ENCODE data around the gene PAMR1. TPM values are rescaled to one million over a fixed set of nuclear protein-coding genes. Genes with fewer than 3 reads are reported as not detected.

The PAMR1 gene
- total and polyA plus RNA-seq, 7 donors = 0.92 to 26.5 (median 7.8) TPM

- Histone ChIP-seq H3K4me1 (no peaks in the 10 kb centered on the region), H3K9me3 (no peaks in the 10 kb centered on the region), H3K4me3 (no peak overlapping the region), H3K27ac (no peak overlapping the region), H3K36me3 (no peaks in the 10 kb centered on the region), H3K27me3 (no peaks in the 10 kb centered on the region)
- 66 to 76% methylated on average over 1 of the region's 1 CpG for WGBS, 2 donors
- no peak for DNase-seq
- TF ChIP-seq POLR2A (IDR thresholded peaks at IDR 0.05) (no peak), CTCF (IDR thresholded peaks at IDR 0.05) (no peak), POLR2AphosphoS5 (IDR thresholded peaks at IDR 0.05) (no peak), EP300 (IDR thresholded peaks at IDR 0.05) (no peak)
- intact Hi-C loops (cut with DNase I) = no loop called here
Measured at GRCh38 chr11:35398881-35399280, 126.5 kb downstream of the PAMR1 start.

- no peak for DNase-seq
- no peak for TF ChIP-seq POLR2AphosphoS5 (IDR thresholded peaks at IDR 0.05)
- no peak for TF ChIP-seq CTCF (IDR thresholded peaks at IDR 0.05)
- TF ChIP-seq EP300 (IDR thresholded peaks at IDR 0.05) = no peak
- TF ChIP-seq POLR2A (IDR thresholded peaks at IDR 0.05) = no peak
- Histone ChIP-seq H3K27ac (no peak overlapping the region), H3K4me1 (peaks cover 0 to 17% (median 7%) of the 10 kb centered on the region in 4 donors), H3K36me3 (no peaks in the 10 kb centered on the region), H3K4me3 (no peak overlapping the region), H3K9me3 (no peaks in the 10 kb centered on the region), H3K27me3 (no peaks in the 10 kb centered on the region)
- 90% methylated on average over 5 of the region's 5 CpGs for WGBS, 2 donors
- intact Hi-C loops (cut with DNase I) = loop anchor here (5.0 kb wide), 1 partner anchor 88 kb away; no protein-coding TSS in a partner anchor
Measured at GRCh38 chr11:35394941-35395340, 130.5 kb downstream of the PAMR1 start.

- TF ChIP-seq POLR2A (IDR thresholded peaks at IDR 0.05) = no peak
- no peak for TF ChIP-seq EP300 (IDR thresholded peaks at IDR 0.05)
- TF ChIP-seq POLR2AphosphoS5 (IDR thresholded peaks at IDR 0.05) = no peak
- TF ChIP-seq CTCF (IDR thresholded peaks at IDR 0.05) = no peak
- intact Hi-C loops (cut with DNase I) = loop anchor here (2.0 to 5.0 kb wide), 3 partner anchors 86 to 808 kb away; no protein-coding TSS in a partner anchor
- 65 to 67% methylated on average over 4 of the region's 4 CpGs for WGBS, 2 donors
Measured at GRCh38 chr11:35393098-35393497, 132.3 kb downstream of the PAMR1 start.

GRCh38 chr11:35391922-35392688, 133.3 kb downstream of the PAMR1 start:
- DNase-seq = peak; percentile 85
- Histone ChIP-seq H3K27ac (no peak overlapping the region), H3K4me1 (peaks cover 0 to 17% (median 7%) of the 10 kb centered on the region in 4 donors), H3K27me3 (no peaks in the 10 kb centered on the region), H3K9me3 (no peaks in the 10 kb centered on the region), H3K36me3 (no peaks in the 10 kb centered on the region), H3K4me3 (peak overlapping the region in 2 of 4 donors; percentile 15 to 36)
- WGBS, 2 donors = 16 to 24% methylated on average over 13 of the region's 13 CpGs
- intact Hi-C loops (cut with DNase I) = loop anchor here (1.0 to 5.0 kb wide), 4 partner anchors 85 to 807 kb away; no protein-coding TSS in a partner anchor
- TF ChIP-seq POLR2AphosphoS5 (IDR thresholded peaks at IDR 0.05) (no peak), EP300 (IDR thresholded peaks at IDR 0.05) (peak in 1 of 4 donors; percentile 11), POLR2A (IDR thresholded peaks at IDR 0.05) (no peak), CTCF (IDR thresholded peaks at IDR 0.05) (peak; percentile 78 to 91 (median 84))

More at GRCh38 chr11:35393098-35393497, 132.3 kb downstream of the PAMR1 start:
- Histone ChIP-seq H3K9me3 (no peaks in the 10 kb centered on the region), H3K4me3 (no peak overlapping the region), H3K36me3 (no peaks in the 10 kb centered on the region), H3K4me1 (peaks cover 0 to 17% (median 7%) of the 10 kb centered on the region in 4 donors), H3K27me3 (no peaks in the 10 kb centered on the region), H3K27ac (no peak overlapping the region)
- DNase-seq = no peak
